Heart left ventricle (tissue), 13 donors: Measurements from ENCODE around the gene DHRS3.

Experiments
- CTCF ChIP-seq, 12 donors: fragments of 200-600 bp; sonication (generic) in 4 of 12; IDR thresholded peaks; one replicate each; pipeline versions ENCODE4 v1.5.0 to v1.8.0; 2018 to 2022; ENCODE audit warnings: antibody characterized with exemption in 12 of 12, mild to moderate bottlenecking in 5 of 12
- POLR2A ChIP-seq, 2 donors: fragments of 450-650 bp; IDR thresholded peaks; one replicate each; pipeline ENCODE4 v1.6.1; 2017; ENCODE audit warnings: antibody characterized with exemption in 2 of 2, mild to moderate bottlenecking in 2 of 2, moderate library complexity in 2 of 2
- donor health status: ischemic (EF 13 %, LVEDD 7.1; RV severe dilation, severe dysfunction).
- donor health status: DM: no; HTN: yes; CAD: no.
- donor health status: DM: no; HTN: no; CAD: no.
- donor health status: ischemic (EF 25% LVEDD 6.9; RV normal size, moderate dysfunction).
- donor health status: ischemic (EF 25% LVEDD 5.7; RV mildly dilated, moderate dysfunction).
- donor health status: ischemic (EF 35%, LVEDD 5.7; RV mildly dilated, moderate dysfunction).
- donor health status: nonischemic (EF 11% LVEDD 7.7; RV severe dilation, severe dysfunction).
- donor health status: DM: yes; HTN: yes; CAD: no.
- donor health status: PGD.
- donor health status: ischemic (EF 29% LVEDD 5.4; RV normal size, mild dysfunction).
- donor health status: nonischemic (EF 23%, LVEDD 6.1; RV moderate dilation, normal function).

- TF ChIP-seq POLR2A (IDR thresholded peaks at IDR 0.05) = no peak
- no peak for TF ChIP-seq CTCF (IDR thresholded peaks at IDR 0.05)
Observed at GRCh38 chr1:12552111-12552888, 65.7 kb downstream of the DHRS3 start.
